ENCODE data around the gene ST8SIA6. TPM values are rescaled to one million over a fixed set of nuclear protein-coding genes. Genes with fewer than 3 reads are reported as not detected.

Gene ST8SIA6
- total RNA-seq, 2 donors from 2014 or later, result 0.19 to 1.5 TPM

- Mint-ChIP-seq H3K9me3 (no peaks in the 10 kb centered on the region), H3K4me1 (ENCODE audit: low read depth in 2 of 2) (no peaks in the 10 kb centered on the region)
Observed at GRCh38 chr10:17292375-17292774, 162.0 kb downstream of the ST8SIA6 start.

GRCh38 chr10:17290226-17290625 is 164.2 kb downstream of the ST8SIA6 start:
- no peak for DNase-seq (ENCODE audit: low spot score)
- no peak overlapping the region for H3K27ac Mint-ChIP-seq
- H3K4me3 Mint-ChIP-seq, result no peak overlapping the region

More at GRCh38 chr10:17292375-17292774, 162.0 kb downstream of the ST8SIA6 start:
- ATAC-seq (no peak), DNase-seq (ENCODE audit: low spot score) (no peak)
- Mint-ChIP-seq H3K4me3 (no peak overlapping the region), H3K27me3 (peaks cover 25 to 37% of the 10 kb centered on the region in 2 donors), H3K36me3 (no peaks in the 10 kb centered on the region), H3K27ac (no peak overlapping the region)

DNA sequence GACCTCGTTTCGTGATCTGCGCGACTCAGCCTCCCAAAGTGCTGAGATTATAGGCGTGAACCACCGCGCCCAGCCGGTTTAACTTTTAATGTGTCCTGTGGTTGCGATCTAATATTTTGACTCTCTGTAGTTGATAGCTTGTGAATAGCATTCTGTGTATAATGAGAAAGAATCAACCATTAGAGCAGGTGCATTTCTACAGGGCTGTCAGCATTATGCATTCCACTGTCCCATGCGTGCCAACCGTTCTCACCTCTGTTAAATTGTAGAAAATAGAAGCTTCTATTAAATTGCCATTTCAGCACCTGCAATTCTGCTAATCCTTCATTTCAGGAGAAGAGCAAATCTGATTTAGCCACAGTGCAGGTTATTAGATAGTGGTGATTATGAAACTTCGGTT is 164.6 kb downstream of the ST8SIA6 start:
- Mint-ChIP-seq H3K27ac (no peak overlapping the region), H3K4me3 (no peak overlapping the region), H3K27me3 (peaks cover 33 to 43% of the 10 kb centered on the region in 2 donors), H3K9me3 (no peaks in the 10 kb centered on the region), H3K36me3 (no peaks in the 10 kb centered on the region), H3K4me1 (ENCODE audit: low read depth in 2 of 2) (no peaks in the 10 kb centered on the region)
- ATAC-seq, result no peak
- no peak for DNase-seq (ENCODE audit: low spot score)

More at GRCh38 chr10:17290226-17290625, 164.2 kb downstream of the ST8SIA6 start:
- H3K27me3 Mint-ChIP-seq, result peaks cover 33 to 43% of the 10 kb centered on the region in 2 donors
- no peaks in the 10 kb centered on the region for H3K9me3 Mint-ChIP-seq
- no peaks in the 10 kb centered on the region for H3K4me1 Mint-ChIP-seq (ENCODE audit: low read depth in 2 of 2)
- H3K36me3 Mint-ChIP-seq, result no peaks in the 10 kb centered on the region
- no peak for ATAC-seq

DNA sequence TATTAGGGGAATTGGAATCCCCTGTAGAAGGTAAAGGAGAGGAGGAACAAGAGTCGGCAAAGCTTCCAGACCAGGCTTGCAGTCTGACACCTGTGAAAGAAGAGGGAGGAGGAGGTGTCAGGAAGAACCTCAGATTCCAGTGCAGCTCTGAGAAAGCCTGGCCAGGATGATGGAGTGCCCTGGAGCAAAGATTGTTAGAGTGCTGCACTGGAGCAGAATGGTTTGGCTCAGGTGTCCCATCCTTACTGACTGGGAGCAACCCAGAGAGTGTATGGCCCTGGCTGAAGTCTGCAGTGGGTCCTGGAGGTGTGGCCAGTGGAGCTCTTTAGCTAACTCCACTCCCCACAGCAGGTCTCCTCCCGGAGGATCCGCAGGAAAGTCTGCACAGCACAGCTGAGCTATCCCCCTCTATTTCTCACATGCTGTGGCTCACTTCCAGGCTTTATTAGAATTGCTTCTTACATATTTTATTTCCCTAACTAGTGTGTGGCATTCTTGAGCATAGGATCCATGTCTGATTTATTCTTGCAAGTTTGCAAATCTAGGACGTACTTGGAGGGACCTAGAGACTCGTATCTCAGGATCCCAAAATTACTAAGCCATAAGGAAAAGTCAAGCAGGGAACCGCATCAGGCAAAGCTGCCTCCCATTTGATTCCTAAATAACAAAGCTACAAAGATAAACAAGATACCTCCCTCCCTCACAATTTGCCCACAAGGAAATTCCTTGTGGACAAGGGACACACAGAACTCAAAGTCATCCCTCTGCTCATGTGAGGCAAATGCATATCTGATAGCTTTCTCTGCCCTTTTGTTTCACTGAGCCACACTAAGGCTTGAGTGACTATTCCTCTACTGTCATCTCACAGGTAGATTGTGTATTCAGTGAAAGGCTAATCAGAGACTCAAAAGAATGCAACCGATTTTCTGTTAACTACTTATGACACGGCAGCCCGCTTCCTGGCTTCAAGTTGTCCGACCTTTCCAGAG is 167.5 kb downstream of the ST8SIA6 start:
- no peak overlapping the region for H3K27ac Mint-ChIP-seq
- peaks cover 3% of the 10 kb centered on the region for H3K9me3 Mint-ChIP-seq

GRCh38 chr10:17282311-17282710 is 172.1 kb downstream of the ST8SIA6 start:
- Mint-ChIP-seq H3K27me3 (peaks cover 17 to 27% of the 10 kb centered on the region in 2 donors), H3K9me3 (peaks cover 6% of the 10 kb centered on the region), H3K27ac (no peak overlapping the region), H3K4me3 (no peak overlapping the region), H3K4me1 (ENCODE audit: low read depth in 2 of 2) (no peaks in the 10 kb centered on the region), H3K36me3 (peaks cover 14% of the 10 kb centered on the region)
- no peak for DNase-seq (ENCODE audit: low spot score)
- ATAC-seq, result no peak

More for the DNA sequence above, 167.5 kb downstream of the ST8SIA6 start:
- Mint-ChIP-seq H3K4me1 (ENCODE audit: low read depth in 2 of 2) (no peaks in the 10 kb centered on the region), H3K4me3 (no peak overlapping the region), H3K27me3 (peaks cover 29 to 44% of the 10 kb centered on the region in 2 donors), H3K36me3 (peaks cover 4% of the 10 kb centered on the region)
- ATAC-seq, result no peak
- DNase-seq (ENCODE audit: low spot score), result no peak

GRCh38 chr10:17278607-17279240 is 175.7 kb downstream of the ST8SIA6 start:
- no peak for ATAC-seq
- H3K27ac Mint-ChIP-seq, result no peak overlapping the region

GRCh38 chr10:17276756-17277424 is 177.5 kb downstream of the ST8SIA6 start:
- DNase-seq (ENCODE audit: low spot score), result no peak
- Mint-ChIP-seq H3K27me3 (peaks cover 8 to 18% of the 10 kb centered on the region in 2 donors), H3K4me1 (ENCODE audit: low read depth in 2 of 2) (no peaks in the 10 kb centered on the region), H3K36me3 (peaks cover 11% of the 10 kb centered on the region), H3K4me3 (no peak overlapping the region), H3K27ac (no peak overlapping the region), H3K9me3 (peaks cover 3% of the 10 kb centered on the region)
- no peak for ATAC-seq

More at GRCh38 chr10:17278607-17279240, 175.7 kb downstream of the ST8SIA6 start:
- H3K9me3 Mint-ChIP-seq, result peaks cover 6% of the 10 kb centered on the region
- peaks cover 14% of the 10 kb centered on the region for H3K36me3 Mint-ChIP-seq
- DNase-seq (ENCODE audit: low spot score), result no peak
- no peak overlapping the region for H3K4me3 Mint-ChIP-seq
- no peaks in the 10 kb centered on the region for H3K4me1 Mint-ChIP-seq (ENCODE audit: low read depth in 2 of 2)
- H3K27me3 Mint-ChIP-seq, result peaks cover 9 to 25% of the 10 kb centered on the region in 2 donors

GRCh38 chr10:17273403-17273802 is 181.0 kb downstream of the ST8SIA6 start:
- ATAC-seq, result no peak

DNA sequence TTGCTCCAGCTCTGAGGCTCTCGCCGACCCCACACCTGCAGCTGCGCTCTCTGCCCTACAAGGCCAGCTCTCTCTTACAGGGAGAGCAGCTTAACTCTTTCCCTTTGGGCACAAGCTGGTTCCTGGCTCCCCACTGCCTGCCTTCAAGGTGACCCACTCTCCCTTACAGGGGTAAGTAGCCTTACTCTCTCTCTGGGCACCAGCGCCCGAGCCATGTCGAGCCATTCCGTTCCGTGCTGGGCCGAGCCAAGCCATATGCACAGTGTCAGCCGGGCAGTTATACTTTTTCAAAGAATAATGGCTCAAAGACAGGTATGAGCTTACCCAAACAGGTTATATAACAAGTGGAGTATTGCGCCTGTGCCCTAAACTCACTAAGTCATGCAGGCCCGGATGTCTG is 181.7 kb downstream of the ST8SIA6 start:
- Mint-ChIP-seq H3K27me3 (peaks cover 8 to 24% of the 10 kb centered on the region in 2 donors), H3K4me1 (ENCODE audit: low read depth in 2 of 2) (no peaks in the 10 kb centered on the region), H3K9me3 (no peaks in the 10 kb centered on the region), H3K36me3 (no peaks in the 10 kb centered on the region), H3K4me3 (no peak overlapping the region), H3K27ac (no peak overlapping the region)
- ATAC-seq (peak; percentile 41 to 52), DNase-seq (ENCODE audit: low spot score) (no peak)

More at GRCh38 chr10:17273403-17273802, 181.0 kb downstream of the ST8SIA6 start:
- Mint-ChIP-seq H3K36me3 (no peaks in the 10 kb centered on the region), H3K4me1 (ENCODE audit: low read depth in 2 of 2) (no peaks in the 10 kb centered on the region), H3K27ac (no peak overlapping the region), H3K9me3 (no peaks in the 10 kb centered on the region), H3K27me3 (peaks cover 4 to 16% of the 10 kb centered on the region in 2 donors), H3K4me3 (no peak overlapping the region)
- no peak for DNase-seq (ENCODE audit: low spot score)

Other genes with a start within 250 kb of the ST8SIA6 start
- 100 to 1,000 TPM; 587 to 647 TPM for gene VIM, start 226.4 kb downstream of the ST8SIA6 start, total RNA-seq
- 1 to 10 TPM; 1.2 to 2.3 TPM for gene HACD1, start 162.8 kb upstream of the ST8SIA6 start, total RNA-seq
- gene STAM, start 189.6 kb upstream of the ST8SIA6 start, total RNA-seq, result 10 to 100 TPM; 20.2 to 24.4 TPM